ENCODE measurements around the gene PTGDR2.
"Not testable (repeated sequence)": the region's sequence is repeated elsewhere in the genome, so short reads cannot be mapped to it uniquely, and the experiment has no call there.

PTGDR2 gene

GRCh38 chr11:60830478-60831142 lies 25.1 kb downstream of the PTGDR2 start:
- TF ChIP-seq, protein P1, sequence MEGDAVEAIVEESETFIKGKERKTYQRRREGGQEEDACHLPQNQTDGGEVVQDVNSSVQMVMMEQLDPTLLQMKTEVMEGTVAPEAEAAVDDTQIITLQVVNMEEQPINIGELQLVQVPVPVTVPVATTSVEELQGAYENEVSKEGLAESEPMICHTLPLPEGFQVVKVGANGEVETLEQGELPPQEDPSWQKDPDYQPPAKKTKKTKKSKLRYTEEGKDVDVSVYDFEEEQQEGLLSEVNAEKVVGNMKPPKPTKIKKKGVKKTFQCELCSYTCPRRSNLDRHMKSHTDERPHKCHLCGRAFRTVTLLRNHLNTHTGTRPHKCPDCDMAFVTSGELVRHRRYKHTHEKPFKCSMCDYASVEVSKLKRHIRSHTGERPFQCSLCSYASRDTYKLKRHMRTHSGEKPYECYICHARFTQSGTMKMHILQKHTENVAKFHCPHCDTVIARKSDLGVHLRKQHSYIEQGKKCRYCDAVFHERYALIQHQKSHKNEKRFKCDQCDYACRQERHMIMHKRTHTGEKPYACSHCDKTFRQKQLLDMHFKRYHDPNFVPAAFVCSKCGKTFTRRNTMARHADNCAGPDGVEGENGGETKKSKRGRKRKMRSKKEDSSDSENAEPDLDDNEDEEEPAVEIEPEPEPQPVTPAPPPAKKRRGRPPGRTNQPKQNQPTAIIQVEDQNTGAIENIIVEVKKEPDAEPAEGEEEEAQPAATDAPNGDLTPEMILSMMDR (conservative IDR thresholded peaks at IDR 0.05; ENCODE audit: low read depth, low read length), result no peak
- no peak for DNase-seq (ENCODE audit: low read depth)
- H3K4me3 ChIP-seq (ENCODE audit: low read depth, low read length), result no peak overlapping the region

GRCh38 chr11:60825790-60826189 lies 30.0 kb downstream of the PTGDR2 start:
- TF ChIP-seq, protein P1 (conservative IDR thresholded peaks at IDR 0.05; ENCODE audit: low read depth, low read length), result no peak
- no peak overlapping the region for H3K4me3 ChIP-seq (ENCODE audit: low read depth, low read length)
- DNase-seq (ENCODE audit: low read depth), result no peak

- TF ChIP-seq, protein P1 (conservative IDR thresholded peaks at IDR 0.05; ENCODE audit: low read depth, low read length), result no peak
- no peak for DNase-seq (ENCODE audit: low read depth)
- no peak overlapping the region for H3K4me3 ChIP-seq (ENCODE audit: low read depth, low read length)
These were observed 30.6 kb downstream of the PTGDR2 start for GRCh38 chr11:60825118-60825517.

DNA sequence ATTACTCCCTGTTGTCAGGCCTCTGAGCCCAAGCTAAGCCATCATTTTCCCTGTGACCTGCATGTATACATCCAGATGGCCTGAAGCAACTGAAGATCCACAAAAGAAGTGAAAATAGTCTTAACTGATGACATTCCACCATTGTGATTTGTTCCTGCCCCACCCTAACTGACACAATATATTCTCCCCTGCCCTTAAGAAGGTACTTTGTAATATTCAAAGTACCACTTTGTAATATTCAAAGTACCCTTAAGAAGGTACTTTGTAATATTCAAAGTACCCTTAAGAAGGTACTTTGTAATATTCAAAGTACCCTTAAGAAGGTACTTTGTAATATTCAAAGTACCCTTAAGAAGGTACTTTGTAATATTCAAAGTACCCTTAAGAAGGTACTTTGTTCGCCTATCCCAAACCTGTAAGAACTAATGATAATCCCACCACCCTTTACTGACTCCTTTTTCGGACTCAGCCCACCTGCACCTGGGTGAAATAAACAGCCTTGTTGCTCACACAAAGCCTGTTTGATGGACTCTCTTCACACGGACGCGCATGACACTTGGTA lies 31.9 kb downstream of the PTGDR2 start:
- not testable (repeated sequence) for DNase-seq (ENCODE audit: low read depth); H3K4me3 ChIP-seq (ENCODE audit: low read depth, low read length)

GRCh38 chr11:60821827-60822599 lies 33.7 kb downstream of the PTGDR2 start:
- TF ChIP-seq, protein P1 (conservative IDR thresholded peaks at IDR 0.05; ENCODE audit: low read depth, low read length), result no peak
- no peak overlapping the region for H3K4me3 ChIP-seq (ENCODE audit: low read depth, low read length)
- no peak for DNase-seq (ENCODE audit: low read depth)

GRCh38 chr11:60818057-60818456 lies 37.7 kb downstream of the PTGDR2 start:
- DNase-seq (ENCODE audit: low read depth), result no peak
- H3K4me3 ChIP-seq (ENCODE audit: low read depth, low read length), result no peak overlapping the region
- TF ChIP-seq, protein P1 (conservative IDR thresholded peaks at IDR 0.05; ENCODE audit: low read depth, low read length), result no peak

DNA sequence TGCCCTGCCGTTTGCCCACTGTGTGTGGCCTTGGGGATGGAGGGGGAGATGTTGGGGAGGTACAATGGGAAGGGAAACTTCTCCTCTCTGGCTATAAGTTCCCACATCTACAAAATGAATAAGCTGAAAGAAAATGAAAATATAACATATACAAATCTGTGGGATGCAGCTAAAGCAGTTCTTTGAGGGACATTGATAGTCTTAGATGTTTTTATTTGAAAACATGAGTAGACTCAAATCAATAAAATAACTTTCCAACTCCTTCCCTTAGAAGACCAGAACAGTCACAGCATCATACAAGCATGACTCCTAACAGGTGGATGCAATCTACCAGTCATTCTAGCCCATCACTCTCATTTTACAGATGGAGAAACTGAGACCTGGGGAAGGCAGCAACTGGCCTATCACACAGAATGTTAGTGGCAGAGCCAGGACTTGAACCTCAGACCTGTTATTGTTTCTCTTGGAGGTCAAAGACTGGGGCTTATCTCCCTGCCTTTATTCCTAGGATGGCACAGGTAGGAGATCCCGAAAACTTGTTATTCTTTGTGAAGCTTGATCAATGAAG lies 39.1 kb downstream of the PTGDR2 start:
- TF ChIP-seq, protein P1 (conservative IDR thresholded peaks at IDR 0.05; ENCODE audit: low read depth, low read length), result no peak
- no peak overlapping the region for H3K4me3 ChIP-seq (ENCODE audit: low read depth, low read length)
- no peak for DNase-seq (ENCODE audit: low read depth)

All from choroid plexus epithelial cell (primary cell).